Kidney capillary endothelial cell (primary cell): ENCODE measurements around the gene DEPDC7.
"Not testable (repeated sequence)": the region's sequence is repeated elsewhere in the genome, so short reads cannot be mapped to it uniquely, and the experiment has no call there.

ENCODE experiments used
- DNase-seq: peaks from one replicate; pipeline ENCODE4 v3.0.0-alpha.2; 2018; ENCODE audit warnings: low spot score

Gene DEPDC7

GRCh38 chr11:33015621-33016551, at the start of gene DEPDC7:
Gene DEPDC7, plus strand, starts transcription at chr11:33015878. Its CDS starts 78 bp downstream, at chr11:33015956.
- DNase-seq = peak; percentile 51

DNA sequence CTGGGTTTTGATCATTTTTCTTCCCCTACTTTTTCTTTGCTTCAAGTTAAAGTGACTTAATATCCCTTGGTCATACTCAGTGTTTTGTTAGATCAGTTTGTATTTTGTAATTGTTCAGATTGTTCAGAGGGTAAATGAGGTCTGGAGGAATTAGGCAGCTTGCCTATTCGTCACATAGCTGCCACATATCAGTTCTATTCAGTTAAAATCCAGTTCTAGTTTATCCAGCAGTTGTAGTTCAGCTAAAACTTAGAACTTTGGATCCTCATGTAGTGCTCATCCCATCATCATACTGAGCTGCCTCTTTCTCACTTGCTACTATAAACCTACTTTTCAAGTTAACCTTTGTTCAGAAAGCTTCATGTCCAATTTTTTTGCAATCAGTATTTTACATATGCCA, 47.1 kb upstream of the DEPDC7 start:
- no peak for DNase-seq

- DNase-seq = not testable (repeated sequence)
These were observed 43.4 kb upstream of the DEPDC7 start for GRCh38 chr11:32972233-32972632.

- no peak for DNase-seq
These were observed 42.9 kb upstream of the DEPDC7 start for GRCh38 chr11:32972781-32973180.

DNA sequence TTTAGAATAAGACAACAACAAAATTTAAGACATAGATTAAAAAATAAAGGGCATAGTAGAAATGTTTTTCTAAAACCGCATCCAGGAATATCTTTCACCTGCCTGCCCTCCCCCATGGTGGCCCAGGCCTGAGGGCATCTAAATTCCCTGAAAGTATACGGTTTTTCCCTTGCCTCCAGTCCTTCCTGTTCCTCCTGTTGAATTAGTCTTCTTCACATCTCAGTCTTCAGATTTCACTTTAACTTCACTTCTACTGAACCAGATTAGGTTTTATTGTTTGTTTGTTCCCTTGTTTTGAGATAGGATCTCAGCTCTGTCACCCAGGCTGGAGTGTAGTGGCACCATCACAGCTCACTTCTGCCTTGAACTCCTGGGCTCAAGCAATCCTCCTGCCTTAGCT, 33.1 kb upstream of the DEPDC7 start:
- DNase-seq = no peak

DNA sequence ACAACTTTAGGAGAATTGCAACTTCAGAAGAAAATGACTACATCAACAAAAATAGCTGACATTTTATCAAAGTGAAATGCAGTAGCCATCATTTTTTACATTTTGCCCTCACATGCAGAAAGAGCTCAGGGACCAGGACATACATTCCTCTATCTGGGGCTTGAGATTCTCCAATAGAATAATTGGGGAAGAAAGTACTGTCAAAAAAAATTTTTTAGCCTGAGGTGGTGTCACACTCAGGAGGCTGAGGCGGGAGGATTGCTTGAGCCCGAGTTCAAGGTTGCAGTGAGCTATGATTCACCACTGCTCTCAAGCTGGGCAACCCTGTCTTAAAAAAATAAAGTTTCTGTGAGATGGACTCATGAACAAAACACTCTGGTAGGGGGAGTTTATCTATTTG, 32.2 kb upstream of the DEPDC7 start:
- no peak for DNase-seq

DNA sequence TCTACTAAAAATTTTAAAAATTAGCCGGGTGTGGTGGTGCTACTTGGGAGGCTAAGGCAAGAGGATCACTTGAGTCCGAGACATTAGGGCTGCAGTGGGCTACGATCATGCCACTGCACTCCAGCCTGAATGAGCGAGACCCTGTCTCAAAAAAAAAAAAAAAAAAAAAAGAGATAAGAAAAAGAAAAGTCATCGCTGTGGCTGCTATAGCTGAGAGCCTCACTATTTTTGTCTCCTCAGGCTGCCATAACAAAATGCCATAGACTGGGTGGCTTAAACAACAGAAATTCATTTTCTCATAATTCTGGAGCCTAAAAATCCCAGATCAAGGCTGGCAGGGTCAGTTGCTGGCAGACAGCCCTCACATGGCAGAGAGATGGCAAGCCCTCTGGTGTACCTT, 30.1 kb upstream of the DEPDC7 start:
- no peak for DNase-seq

DNA sequence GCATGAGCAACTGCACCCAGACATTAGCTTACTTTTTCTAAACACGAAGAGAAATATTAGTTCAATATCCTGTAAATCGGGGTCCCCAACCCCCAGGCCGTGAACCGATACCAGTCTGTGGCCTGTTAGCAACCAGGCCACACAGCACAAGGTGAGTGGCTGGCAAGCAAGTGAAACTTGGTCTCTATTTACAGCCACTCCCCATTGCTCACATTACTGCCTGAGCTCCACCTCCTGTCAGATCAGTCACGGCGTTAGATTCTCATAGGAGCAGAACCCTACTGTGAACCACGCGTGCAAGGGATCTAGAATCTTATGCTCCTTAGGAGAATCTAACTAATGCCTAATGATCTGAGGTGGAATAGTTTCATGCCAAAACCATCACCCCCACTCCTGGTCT, 27.8 kb upstream of the DEPDC7 start:
- no peak for DNase-seq

- no peak for DNase-seq
These were observed 25.2 kb upstream of the DEPDC7 start for GRCh38 chr11:32990481-32990880.

- DNase-seq = no peak
These were observed 24.3 kb upstream of the DEPDC7 start for GRCh38 chr11:32991427-32991826.

DNA sequence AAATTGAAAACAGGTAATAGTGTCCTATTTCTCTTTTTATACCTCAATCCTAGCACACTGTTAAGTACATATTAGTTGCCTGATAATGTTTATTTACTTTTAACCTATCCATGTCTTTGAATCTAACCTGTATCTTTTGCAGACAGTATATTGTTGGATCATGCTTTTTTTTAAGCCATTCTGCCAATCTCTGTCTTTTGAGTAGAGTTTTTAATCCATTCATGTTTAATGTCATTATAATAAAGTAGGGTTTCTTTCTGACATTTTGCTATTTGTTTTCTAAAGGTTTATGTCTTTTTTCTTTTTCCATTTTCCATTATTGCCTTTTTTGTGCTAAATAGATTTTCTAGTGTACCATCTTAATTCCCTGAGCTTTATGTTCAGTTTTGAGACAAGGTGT, 23.8 kb upstream of the DEPDC7 start:
- no peak for DNase-seq

GRCh38 chr11:33000181-33000580, 15.5 kb upstream of the DEPDC7 start:
- DNase-seq = peak; percentile 28

DNA sequence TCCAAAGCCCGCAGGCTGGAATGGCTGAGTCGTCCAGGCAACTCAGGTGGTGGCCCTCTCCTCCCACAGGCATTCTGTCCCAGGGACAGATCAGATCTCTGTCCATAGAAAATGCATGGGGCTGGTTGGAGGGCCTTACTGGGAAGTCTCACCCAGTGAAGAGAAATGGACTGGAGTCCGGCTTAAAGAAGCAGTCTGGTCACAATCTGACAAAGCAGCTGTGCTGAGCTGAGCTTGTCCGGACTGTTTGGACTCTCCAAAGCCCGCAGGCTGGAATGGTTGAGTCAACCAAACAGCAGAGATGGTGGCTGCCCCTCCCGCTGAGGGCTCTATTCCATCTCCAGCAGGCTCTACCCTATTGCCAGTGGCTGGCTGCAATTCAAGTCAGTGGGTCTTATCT, 14.4 kb upstream of the DEPDC7 start:
- no peak for DNase-seq

- no peak for DNase-seq
These were observed 13.7 kb upstream of the DEPDC7 start for GRCh38 chr11:33001751-33002542.

DNA sequence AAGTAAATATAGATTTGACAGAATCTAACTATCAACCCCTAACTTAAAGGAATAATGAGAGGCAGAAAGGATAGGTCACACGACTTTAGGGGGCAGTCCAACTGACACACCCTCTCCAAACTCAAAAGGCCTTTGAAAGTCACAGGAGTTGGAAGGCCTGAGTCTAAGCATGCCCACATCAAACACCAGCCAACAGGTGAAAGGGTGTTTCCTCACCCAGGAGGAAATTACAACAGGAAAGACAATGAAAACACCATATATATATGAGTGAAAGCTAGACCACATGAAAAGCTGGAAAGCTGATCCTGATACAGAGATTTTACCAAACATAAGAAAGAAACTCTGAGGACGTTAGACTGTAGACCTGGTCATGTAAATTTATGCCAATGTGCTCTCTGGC, 10.5 kb upstream of the DEPDC7 start:
- DNase-seq = no peak

DNA sequence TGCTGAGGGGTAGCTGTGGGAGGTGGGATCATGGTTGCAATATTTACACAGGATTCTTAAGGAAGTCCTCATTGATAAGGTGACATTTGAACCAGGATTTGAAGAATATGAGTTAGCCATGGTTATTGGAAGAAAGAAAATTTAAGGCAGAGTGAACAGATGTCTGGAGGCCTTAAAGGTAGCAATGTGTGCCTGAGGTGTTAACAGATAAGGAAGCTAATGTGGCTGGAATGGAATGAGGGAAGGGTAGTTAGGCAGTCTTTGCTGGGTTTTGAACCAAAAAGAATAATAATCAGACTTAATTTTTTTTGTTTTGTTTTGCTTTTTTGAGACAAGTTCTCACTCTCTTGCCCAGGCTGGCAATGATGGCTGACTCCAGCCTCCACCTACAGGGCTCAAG, 9.7 kb upstream of the DEPDC7 start:
- DNase-seq = no peak

- no peak for DNase-seq
These were observed 1.9 kb upstream of the DEPDC7 start for GRCh38 chr11:33013755-33014154.

- DNase-seq = no peak
These were observed 976 bp downstream of the DEPDC7 start for GRCh38 chr11:33016654-33017053.

DNA sequence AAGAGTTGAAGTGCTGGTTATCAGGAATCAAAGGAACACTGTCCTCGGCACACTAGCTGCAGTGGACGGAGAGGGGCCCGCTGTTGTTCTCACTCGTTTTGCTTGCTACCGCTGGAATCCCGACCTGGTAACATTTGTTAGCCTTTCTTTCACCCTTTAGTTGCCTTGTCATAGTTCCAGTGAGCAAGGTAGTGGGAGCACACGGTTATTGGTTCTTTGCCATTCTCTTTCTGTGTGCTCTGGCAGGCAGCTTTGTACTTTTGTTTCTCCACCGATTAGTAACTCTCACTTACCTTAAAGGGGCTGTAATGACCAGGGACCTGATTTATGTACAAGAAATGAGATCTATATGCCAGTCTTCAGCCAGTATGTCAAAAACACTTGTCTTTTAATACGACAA, 1.8 kb downstream of the DEPDC7 start:
- no peak for DNase-seq

- DNase-seq = no peak
These were observed 2.3 kb downstream of the DEPDC7 start for GRCh38 chr11:33017965-33018364.

- DNase-seq = no peak
These were observed 3.2 kb downstream of the DEPDC7 start for GRCh38 chr11:33018840-33019239.

GRCh38 chr11:33021501-33021900, 5.8 kb downstream of the DEPDC7 start:
- no peak for DNase-seq

DNA sequence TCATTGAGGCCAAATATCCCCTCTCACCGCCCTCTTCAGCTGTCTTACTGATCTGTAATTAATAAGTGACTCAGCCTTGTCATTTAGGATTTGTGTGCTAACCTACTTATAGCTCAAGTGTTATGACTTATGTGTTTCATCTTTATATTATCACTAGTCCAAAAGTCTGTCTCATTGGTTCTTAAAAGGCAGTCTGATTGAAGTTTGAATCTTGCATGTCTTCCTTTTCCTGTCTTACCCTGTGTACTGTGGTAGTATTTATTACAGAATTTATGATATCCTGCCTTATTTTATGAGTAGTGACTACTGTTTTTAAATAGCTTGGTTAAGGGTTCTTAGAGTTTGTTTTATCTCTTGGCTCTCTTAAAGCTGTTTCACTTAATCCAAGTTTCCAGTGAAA, 6.3 kb downstream of the DEPDC7 start:
- no peak for DNase-seq
